ENCODE measurements around the gene NBAS. TPM values are rescaled to one million over a fixed set of nuclear protein-coding genes. Genes with fewer than 3 reads are reported as not detected.
"Not testable (repeated sequence)": the region's sequence is repeated elsewhere in the genome, so short reads cannot be mapped to it uniquely, and the experiment has no call there.

Gene NBAS
- total RNA-seq, 1 experiment from 2014 or later, result 19.7 TPM

GRCh38 chr2:15408759-15409158, 152.4 kb downstream of the NBAS start:
- no peak for DNase-seq (ENCODE audit: low read depth)
- in situ Hi-C loops (cut with HindIII; ENCODE audit: low pct_unique_long_range_greater_than_20kb, low sequenced_read_pairs), result no loop called here

GRCh38 chr2:15407666-15408065, 153.5 kb downstream of the NBAS start:
- in situ Hi-C loops (cut with HindIII; ENCODE audit: low pct_unique_long_range_greater_than_20kb, low sequenced_read_pairs), result no loop called here
- DNase-seq (ENCODE audit: low read depth), result no peak

GRCh38 chr2:15404511-15404910, 156.6 kb downstream of the NBAS start:
- in situ Hi-C loops (cut with HindIII; ENCODE audit: low pct_unique_long_range_greater_than_20kb, low sequenced_read_pairs); DNase-seq (ENCODE audit: low read depth): not testable (repeated sequence)

- in situ Hi-C loops (cut with HindIII; ENCODE audit: low pct_unique_long_range_greater_than_20kb, low sequenced_read_pairs), result no loop called here
- no peak for DNase-seq (ENCODE audit: low read depth)
Measured at GRCh38 chr2:15400240-15400826, 160.8 kb downstream of the NBAS start.

GRCh38 chr2:15399241-15399640, 161.9 kb downstream of the NBAS start:
- DNase-seq (ENCODE audit: low read depth), result no peak
- in situ Hi-C loops (cut with HindIII; ENCODE audit: low pct_unique_long_range_greater_than_20kb, low sequenced_read_pairs), result no loop called here

- in situ Hi-C loops (cut with HindIII; ENCODE audit: low pct_unique_long_range_greater_than_20kb, low sequenced_read_pairs), result no loop called here
Measured at GRCh38 chr2:15391751-15392150, 169.4 kb downstream of the NBAS start.

GRCh38 chr2:15389895-15390294, 171.2 kb downstream of the NBAS start:
- DNase-seq (ENCODE audit: low read depth), result no peak
- in situ Hi-C loops (cut with HindIII; ENCODE audit: low pct_unique_long_range_greater_than_20kb, low sequenced_read_pairs), result no loop called here

More at GRCh38 chr2:15391751-15392150, 169.4 kb downstream of the NBAS start:
- no peak for DNase-seq (ENCODE audit: low read depth)

- in situ Hi-C loops (cut with HindIII; ENCODE audit: low pct_unique_long_range_greater_than_20kb, low sequenced_read_pairs), result no loop called here
- DNase-seq (ENCODE audit: low read depth), result no peak
Measured at GRCh38 chr2:15389326-15389700, 171.8 kb downstream of the NBAS start.

- in situ Hi-C loops (cut with HindIII; ENCODE audit: low pct_unique_long_range_greater_than_20kb, low sequenced_read_pairs), result no loop called here
- DNase-seq (ENCODE audit: low read depth), result no peak
Measured at GRCh38 chr2:15388406-15389325, 172.5 kb downstream of the NBAS start.

GRCh38 chr2:15385184-15385583, 175.9 kb downstream of the NBAS start:
- in situ Hi-C loops (cut with HindIII; ENCODE audit: low pct_unique_long_range_greater_than_20kb, low sequenced_read_pairs), result no loop called here
- DNase-seq (ENCODE audit: low read depth), result no peak

- no peak for DNase-seq (ENCODE audit: low read depth)
- in situ Hi-C loops (cut with HindIII; ENCODE audit: low pct_unique_long_range_greater_than_20kb, low sequenced_read_pairs), result no loop called here
Measured at GRCh38 chr2:15383695-15384350, 177.3 kb downstream of the NBAS start.

- in situ Hi-C loops (cut with HindIII; ENCODE audit: low pct_unique_long_range_greater_than_20kb, low sequenced_read_pairs), result no loop called here
- DNase-seq (ENCODE audit: low read depth), result no peak
Measured at GRCh38 chr2:15378148-15378908, 182.8 kb downstream of the NBAS start.

GRCh38 chr2:15377202-15377601, 183.9 kb downstream of the NBAS start:
- in situ Hi-C loops (cut with HindIII; ENCODE audit: low pct_unique_long_range_greater_than_20kb, low sequenced_read_pairs), result no loop called here
- no peak for DNase-seq (ENCODE audit: low read depth)

GRCh38 chr2:15372019-15372418, 189.1 kb downstream of the NBAS start:
- in situ Hi-C loops (cut with HindIII; ENCODE audit: low pct_unique_long_range_greater_than_20kb, low sequenced_read_pairs), result no loop called here
- DNase-seq (ENCODE audit: low read depth), result no peak

GRCh38 chr2:15369129-15369528, 192.0 kb downstream of the NBAS start:
- in situ Hi-C loops (cut with HindIII; ENCODE audit: low pct_unique_long_range_greater_than_20kb, low sequenced_read_pairs), result no loop called here
- no peak for DNase-seq (ENCODE audit: low read depth)

- DNase-seq (ENCODE audit: low read depth), result no peak
- in situ Hi-C loops (cut with HindIII; ENCODE audit: low pct_unique_long_range_greater_than_20kb, low sequenced_read_pairs), result no loop called here
Measured at GRCh38 chr2:15367715-15368114, 193.4 kb downstream of the NBAS start.

GRCh38 chr2:15367205-15367604, 193.9 kb downstream of the NBAS start:
- DNase-seq (ENCODE audit: low read depth), result no peak
- in situ Hi-C loops (cut with HindIII; ENCODE audit: low pct_unique_long_range_greater_than_20kb, low sequenced_read_pairs), result no loop called here

- in situ Hi-C loops (cut with HindIII; ENCODE audit: low pct_unique_long_range_greater_than_20kb, low sequenced_read_pairs), result no loop called here
Measured at GRCh38 chr2:15365411-15365810, 195.7 kb downstream of the NBAS start.

GRCh38 chr2:15364561-15364960, 196.6 kb downstream of the NBAS start:
- no peak for DNase-seq (ENCODE audit: low read depth)
- in situ Hi-C loops (cut with HindIII; ENCODE audit: low pct_unique_long_range_greater_than_20kb, low sequenced_read_pairs), result no loop called here

More at GRCh38 chr2:15365411-15365810, 195.7 kb downstream of the NBAS start:
- DNase-seq (ENCODE audit: low read depth), result no peak

All from Caki2 (cell line).